ENCODE measurements around the gene MYCL. TPM values are rescaled to one million over a fixed set of nuclear protein-coding genes. Genes with fewer than 3 reads are reported as not detected.

MYCL gene, protein sequence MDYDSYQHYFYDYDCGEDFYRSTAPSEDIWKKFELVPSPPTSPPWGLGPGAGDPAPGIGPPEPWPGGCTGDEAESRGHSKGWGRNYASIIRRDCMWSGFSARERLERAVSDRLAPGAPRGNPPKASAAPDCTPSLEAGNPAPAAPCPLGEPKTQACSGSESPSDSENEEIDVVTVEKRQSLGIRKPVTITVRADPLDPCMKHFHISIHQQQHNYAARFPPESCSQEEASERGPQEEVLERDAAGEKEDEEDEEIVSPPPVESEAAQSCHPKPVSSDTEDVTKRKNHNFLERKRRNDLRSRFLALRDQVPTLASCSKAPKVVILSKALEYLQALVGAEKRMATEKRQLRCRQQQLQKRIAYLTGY
- polyA plus RNA-seq, result 10 to 100 TPM in 1 of 3 donors, under 1 TPM in 1, not detected in 1; 0.33 to 14.7 TPM

DNA sequence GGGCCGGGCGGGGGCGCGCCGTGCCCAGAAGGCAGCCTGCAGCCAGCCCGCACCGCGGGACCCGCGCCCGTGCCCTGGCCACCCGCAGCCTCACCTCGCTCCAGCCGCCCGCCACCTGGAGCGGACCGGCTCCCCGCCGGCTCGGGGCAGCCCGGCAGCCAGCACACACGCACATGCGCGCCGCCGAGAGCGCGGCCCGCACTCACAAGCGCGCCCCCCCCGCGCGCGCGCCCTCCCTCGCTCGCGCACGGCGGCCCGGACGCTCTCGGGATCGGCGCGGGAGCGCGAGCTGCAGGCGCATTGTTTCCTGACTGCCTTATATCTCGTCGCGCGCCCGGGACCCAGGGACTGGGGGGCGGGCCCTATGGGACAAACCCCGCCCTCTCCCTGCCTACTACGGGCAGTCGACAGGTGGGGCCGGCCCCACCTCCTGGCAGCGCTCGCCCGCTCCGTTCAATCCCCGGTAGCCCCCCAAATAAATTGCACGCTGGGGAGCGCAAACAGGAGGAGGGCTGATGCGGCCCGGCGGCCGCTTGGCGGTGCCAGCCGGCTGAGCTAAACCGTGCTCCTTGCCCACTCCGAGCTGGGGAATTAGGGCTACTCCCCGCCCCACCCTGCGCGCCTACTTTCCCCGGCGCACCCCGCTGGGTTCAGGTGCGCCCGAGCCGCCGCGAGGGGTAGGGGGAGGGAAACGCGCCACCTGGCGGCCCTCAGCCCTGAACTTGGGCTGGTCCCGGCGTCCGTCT is at the start of gene MYCL:
TSS of gene MYCL (minus strand) at position 204 of the 746 bp plus-strand sequence. CDS start 483 bp downstream, outside the sequence.
- WGBS, 3 donors, result 0 to 1% (median 0%) methylated on average over 68 to 92 of the region's 92 CpGs
- H3K27ac ChIP-seq (ENCODE audit: low read depth, low read length), result no peak within 1 kb of the TSS

DNA sequence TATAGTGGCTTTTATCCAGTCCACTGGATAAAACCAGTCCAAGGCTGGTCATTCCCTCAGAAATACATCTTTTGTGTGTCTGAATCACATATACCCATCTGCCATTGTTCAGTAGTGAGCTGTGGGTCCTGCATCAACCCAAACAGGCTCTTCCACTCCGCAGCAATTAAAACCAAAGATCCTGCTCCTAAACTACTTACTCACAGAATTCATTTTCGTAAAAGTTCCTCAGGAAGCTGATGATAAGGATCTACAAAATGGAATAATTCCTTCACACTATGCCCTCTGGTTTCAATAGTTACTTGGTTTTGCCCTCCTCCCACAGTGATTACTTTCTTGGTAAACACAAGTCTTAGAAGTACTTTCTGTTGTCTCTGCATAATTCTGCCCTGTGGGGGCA is 48.2 kb upstream of the MYCL start:
- WGBS, 3 donors, result 80 to 88% (median 87%) methylated on average over 2 of the region's 2 CpGs
- no peak overlapping the region for H3K27ac ChIP-seq (ENCODE audit: low read depth, low read length)

DNA sequence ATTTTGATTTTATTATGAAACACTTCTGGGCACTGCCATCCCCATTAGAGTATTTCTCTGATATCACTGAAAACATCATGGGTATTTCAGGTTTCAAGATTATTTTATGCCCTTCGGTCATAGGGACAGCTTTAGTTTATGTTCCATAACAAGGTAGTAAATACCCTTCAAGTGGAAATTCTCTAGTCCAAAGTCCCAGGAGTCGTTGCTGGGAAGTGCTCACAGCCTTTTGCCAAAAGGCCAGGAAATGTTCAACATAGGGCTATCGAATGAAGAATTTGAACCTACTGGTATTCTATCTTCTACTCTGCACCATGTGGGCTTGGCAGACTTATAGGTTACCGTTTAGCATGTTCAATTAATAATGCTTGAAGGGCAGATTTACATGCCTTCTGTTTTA is 45.5 kb upstream of the MYCL start:
- WGBS, 3 donors, result 68 to 80% (median 76%) methylated on average over 4 of the region's 4 CpGs
- no peak overlapping the region for H3K27ac ChIP-seq (ENCODE audit: low read depth, low read length)

DNA sequence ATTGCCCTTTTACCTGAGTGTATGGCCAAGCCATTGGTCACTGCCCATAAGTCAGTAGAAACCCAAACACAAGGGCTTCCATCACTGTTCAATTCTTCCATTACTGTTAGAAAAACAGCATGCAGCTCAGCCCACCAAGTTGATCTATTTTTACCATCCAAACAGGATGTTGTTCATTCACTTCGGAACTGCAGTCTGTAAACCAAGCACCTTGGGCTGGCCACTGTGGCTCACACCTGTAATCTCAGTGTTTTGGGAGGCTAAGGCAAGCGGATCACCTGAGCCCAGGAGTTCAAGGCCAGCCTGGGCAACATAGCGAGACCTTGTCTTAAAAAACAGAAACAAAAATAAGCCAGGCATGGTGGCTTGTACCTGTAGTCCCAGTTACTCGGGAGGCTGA is 44.5 kb upstream of the MYCL start:
- WGBS, 3 donors, result 78 to 82% (median 79%) methylated on average over 4 of the region's 4 CpGs
- no peak overlapping the region for H3K27ac ChIP-seq (ENCODE audit: low read depth, low read length)

DNA sequence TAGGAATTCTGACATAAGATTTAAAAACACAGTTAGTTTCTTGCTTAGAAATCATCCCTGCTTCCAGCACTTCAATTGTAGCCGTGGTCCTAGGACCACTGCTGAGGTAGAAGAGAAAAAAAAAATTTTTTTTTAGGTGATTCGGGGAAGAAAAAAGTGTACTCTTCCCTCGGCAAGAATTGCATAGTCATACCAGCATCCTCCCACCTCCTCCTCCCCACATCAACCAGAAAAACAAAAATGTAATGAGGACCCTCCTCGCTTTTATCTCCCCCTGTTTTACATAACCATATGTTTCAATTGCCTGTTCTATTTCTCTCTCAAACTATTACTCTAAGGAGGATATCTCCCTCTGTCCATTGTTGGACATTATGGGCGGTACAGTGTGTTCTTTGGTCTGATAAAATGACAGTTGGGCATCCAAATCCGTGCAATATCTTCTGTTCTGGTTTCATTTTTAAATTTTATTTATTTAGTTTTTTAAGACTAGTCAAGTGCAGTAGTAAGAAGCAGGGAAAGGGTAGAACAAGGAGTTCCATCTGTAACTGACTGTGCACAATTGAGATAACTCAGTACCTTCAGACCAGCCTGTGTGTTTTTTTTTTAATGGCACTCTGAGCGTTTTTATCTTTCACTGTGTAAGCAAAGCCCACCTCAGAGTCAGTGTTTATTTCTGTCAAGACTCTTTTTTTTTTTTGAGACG is 42.8 kb upstream of the MYCL start:
- WGBS, 3 donors, result 40 to 52% (median 50%) methylated on average over 8 of the region's 8 CpGs
- no peak overlapping the region for H3K27ac ChIP-seq (ENCODE audit: low read depth, low read length)

DNA sequence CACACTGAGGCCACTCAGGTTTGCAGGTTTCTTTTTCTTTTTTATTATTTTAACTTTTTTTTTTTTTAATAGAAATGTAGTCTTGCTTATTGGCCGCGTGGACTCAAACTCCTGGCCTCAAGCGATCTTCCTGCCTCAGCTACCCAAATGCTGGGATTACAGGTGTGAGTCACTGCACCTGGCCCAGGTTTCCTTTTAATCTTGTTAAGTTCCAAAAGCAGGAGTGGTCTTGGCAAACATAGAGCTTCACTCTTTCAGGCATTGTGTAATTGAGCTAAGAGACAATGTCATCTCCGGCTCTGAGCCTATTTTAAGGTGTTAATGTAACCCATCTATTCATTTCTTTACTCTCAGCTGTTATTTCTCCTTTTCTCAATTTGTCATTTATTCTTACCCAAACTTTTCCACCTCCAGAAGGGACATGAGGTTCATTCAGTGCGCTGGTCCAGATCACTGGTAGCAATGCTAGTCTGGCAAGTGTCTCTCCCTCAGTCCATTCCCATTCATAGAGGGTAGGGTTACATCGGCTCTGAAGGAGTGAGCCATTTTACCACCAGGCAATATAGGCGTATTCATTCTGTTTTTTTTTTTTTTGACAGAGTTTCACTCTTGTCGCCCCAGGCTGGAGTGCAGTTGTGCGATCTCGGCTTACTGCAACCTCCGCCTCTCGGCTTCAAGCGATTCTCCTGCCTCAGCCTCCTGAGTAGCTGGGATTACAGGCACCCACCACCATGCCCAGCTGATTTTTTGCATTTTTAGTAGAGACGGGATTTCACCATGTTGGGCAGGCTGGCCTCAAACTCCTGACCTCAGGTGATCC is 42.0 kb upstream of the MYCL start:
- 87 to 91% (median 90%) methylated on average over 14 of the region's 14 CpGs for WGBS, 3 donors
- no peak overlapping the region for H3K27ac ChIP-seq (ENCODE audit: low read depth, low read length)

DNA sequence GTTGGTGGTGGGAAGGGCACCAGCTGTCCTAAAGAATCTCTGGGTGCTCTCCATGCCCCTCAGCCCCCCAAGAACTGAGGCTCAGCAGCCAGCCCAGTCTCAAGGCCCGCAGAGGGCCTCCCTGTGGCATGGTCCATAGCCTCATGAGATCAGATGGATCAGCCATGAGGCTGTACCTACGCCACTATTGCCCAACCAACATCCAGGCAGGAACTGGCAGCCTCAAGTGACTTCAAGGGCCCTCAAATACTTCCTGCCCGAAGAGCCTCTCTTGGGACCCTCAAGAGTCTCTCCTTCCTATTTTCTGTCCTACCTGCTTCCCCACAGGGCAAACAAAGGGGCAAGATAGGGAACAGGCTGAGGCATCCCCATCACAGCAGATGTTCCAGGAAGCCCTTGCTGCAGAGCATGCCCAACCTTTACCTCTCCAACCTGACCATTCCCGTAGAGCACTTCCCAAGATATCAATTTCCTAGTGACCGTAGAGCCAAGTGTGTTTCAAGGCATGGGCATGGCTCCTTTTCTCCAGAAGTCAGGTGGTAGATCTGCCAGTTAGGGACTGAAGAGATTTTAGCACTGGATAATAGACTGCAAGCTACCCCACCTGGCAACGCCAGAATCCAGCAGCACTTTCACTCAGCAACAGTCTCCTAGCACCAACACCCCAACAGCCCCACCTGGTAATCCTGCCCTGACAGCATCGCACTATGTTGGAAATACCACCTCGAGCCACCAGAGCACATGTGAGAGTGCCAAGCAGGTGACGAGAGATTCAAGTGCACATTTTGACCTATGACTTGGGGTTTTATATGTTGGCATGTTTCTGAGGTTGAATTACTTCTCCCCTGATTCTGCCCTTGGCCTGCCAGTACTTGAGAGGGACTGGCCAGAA is 39.5 kb upstream of the MYCL start:
- no peak overlapping the region for H3K27ac ChIP-seq (ENCODE audit: low read depth, low read length)
- WGBS, 3 donors, result 82 to 84% (median 84%) methylated on average over 9 of the region's 9 CpGs

DNA sequence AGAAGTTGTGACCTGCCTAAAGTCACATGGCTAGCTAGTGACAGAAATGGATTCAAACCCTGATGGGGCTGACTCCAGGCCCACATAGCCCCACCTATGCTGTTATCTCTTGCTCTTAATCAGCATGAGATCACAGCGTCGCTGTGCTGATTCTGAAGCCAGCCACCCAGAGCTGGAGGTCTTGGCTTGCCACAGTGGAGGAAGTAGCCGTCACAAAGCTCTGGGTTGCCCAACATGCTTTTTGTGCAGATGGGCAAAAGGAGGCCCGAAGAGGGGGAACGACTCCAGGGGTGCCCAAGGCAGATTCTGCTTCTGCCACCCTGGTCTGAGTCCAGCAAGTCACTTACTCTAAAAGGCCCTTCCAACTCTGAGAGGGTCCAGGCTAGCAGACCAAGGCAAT is 38.5 kb upstream of the MYCL start:
- no peak overlapping the region for H3K27ac ChIP-seq (ENCODE audit: low read depth, low read length)
- WGBS, 3 donors, result 37 to 64% (median 46%) methylated on average over 5 of the region's 5 CpGs

DNA sequence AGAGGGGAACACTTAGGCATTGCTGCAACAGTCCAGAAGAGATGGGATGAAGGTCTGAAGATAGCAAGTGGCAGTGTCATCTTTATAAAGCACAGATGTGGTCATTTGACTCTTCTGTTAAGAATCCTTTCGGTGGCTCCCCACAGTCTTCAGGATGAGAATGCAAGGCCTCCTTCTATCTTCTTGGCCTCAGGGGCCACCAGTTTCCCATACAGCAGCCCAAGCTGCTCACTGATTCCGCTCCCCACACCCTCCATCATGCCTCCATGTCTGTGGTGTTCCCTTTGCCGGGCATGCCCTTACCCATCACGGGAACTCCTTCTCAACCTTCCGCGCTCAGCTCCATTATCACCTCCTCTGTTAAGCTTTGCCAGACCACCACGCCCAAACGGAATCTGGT is 37.1 kb upstream of the MYCL start:
- 91 to 97% (median 96%) methylated on average over 8 of the region's 8 CpGs for WGBS, 3 donors
- no peak overlapping the region for H3K27ac ChIP-seq (ENCODE audit: low read depth, low read length)

DNA sequence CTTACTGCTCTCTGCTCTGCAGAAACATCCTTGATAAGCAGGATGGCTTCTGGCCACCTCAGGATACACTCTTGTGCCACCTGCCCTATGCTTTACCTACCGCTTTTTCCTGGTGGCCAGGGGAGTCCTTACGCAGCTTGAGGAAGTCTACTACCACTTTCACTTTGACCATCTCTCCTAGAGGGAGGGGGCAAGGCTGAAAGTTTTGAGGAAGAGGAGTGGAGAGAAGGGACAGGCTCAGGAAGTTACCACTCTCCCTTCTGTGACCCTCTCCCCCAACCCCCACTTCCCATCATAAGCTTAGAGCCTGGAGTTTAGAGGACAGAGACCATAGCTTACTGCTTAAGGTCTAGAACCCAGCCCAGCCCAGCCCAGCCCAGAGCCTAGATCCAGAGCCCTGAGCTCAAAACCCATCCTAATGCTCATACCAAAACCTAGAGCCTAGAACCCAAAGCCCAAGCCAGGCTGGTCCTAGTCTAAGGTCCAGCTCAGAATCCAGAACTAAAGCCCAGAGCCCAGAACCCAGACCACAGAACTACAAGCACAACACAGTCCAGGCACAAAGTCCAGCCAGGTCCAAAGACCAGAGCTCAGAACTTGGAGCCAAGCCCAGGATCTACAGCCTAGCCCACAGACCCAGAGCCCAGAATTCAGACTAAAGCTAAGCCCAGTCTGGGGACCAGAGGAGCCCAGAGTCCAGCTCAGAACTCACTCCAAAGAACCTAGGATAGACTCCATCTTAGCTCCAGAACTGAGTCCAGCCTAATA is 35.2 kb upstream of the MYCL start:
- WGBS, 3 donors, result 55 to 97% (median 59%) methylated on average over 2 of the region's 2 CpGs
- no peak overlapping the region for H3K27ac ChIP-seq (ENCODE audit: low read depth, low read length)

DNA sequence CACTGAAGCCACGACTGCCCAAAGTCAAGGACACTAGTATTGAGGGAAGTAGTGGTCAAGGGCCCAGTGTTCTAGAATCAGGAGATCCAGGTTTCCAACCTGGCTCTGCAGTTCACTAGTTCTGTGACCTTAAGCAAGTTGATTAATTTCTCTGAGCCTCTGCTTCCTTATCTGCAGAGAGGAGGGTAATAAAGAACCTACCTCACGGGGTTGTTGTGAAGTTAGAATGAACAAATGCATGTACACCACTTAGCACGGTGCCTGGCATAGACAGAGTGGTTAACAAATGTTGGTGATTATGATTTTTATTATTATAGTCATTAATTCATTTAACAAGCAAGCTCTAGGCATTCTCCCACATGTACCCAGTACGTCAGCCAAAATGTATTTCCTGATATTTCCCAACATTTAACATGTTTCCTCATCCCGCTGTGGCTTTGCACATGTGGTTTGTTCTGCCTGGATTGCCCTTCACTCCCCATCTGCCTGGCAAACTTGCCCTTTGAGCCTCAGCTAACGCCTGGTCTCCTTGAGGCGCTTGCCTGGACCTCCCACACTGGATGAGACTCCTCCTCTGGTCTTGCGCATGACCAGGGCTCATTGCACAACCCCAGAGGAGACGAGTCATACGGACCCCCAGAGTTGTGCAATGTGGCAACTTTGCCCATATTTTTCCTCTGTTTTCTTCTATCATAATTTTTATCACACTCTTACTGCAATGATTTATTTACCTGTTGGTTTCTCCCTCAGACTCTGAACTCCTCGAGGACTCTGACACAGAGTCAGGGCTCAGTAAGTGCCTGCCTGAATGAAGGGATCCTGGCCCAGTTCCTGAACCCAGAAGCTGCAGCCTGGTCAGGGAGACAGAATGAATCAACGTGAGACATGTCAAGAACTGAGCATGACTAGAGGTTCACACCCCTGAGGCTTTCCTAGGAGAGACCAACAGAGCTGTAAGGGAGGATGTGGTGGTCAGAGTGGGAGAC is 32.5 kb upstream of the MYCL start:
- no peak overlapping the region for H3K27ac ChIP-seq (ENCODE audit: low read depth, low read length)
- 19 to 28% (median 28%) methylated on average over 12 of the region's 12 CpGs for WGBS, 3 donors

DNA sequence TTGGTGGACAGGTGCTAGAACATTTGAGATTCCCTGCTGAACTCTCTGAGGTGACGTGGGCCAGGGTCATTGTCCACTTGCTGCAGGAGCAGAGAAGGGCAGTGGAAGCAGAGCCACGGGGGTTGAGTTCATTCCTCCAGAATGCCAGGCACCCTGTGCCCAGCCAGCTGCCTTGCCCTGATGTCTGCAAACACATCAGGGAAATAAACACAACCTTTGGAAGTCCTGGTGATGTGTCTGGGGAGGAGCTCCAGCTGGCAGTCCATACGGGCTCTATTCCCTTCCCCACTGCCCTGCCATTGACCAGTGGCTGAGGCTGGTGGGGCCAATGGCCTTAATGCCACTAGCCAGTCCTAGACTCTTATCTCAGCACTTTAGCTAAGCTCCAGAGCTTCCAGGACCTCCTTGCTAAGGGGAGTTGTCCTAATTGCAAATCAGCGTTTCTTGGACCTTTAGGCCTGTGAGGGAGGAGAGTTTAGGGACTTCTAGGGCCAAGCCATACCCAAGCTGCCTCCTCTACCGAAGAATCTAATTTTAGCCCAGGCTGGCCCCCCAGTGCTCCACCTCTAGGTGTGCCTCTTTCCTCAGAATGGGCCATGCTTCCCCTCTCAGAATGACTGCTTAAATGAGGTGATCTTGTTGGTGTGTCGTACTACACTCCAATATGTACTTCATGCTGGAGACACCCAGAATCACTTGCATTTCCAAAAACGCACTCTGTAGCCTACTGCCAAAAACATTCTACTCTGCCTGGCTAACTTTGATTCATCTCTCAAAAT is 27.3 kb upstream of the MYCL start:
- WGBS, 3 donors, result 69 to 74% (median 71%) methylated on average over 7 of the region's 7 CpGs
- H3K27ac ChIP-seq (ENCODE audit: low read depth, low read length), result no peak overlapping the region

DNA sequence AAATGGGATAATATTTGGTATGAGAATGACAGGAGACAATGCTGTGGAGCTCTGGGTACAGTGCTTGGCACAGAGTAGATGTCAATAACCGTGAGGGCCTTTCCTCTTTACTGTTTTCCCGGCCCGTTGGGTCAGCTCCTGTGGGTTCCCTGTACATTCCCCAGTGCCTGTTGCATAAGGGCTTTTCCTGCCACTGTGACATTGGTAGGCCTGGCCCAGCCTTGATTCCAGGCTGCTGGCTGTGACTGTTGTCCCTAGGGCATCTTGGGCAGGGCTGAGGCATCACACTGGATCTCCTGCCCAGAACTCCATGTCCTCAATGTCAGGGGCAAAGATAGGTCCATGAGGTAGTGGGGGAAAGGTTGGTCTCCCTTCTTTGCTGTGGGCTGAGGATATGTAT is 25.8 kb upstream of the MYCL start:
- no peak overlapping the region for H3K27ac ChIP-seq (ENCODE audit: low read depth, low read length)
- 49 to 73% (median 49%) methylated on average over 3 of the region's 3 CpGs for WGBS, 3 donors

DNA sequence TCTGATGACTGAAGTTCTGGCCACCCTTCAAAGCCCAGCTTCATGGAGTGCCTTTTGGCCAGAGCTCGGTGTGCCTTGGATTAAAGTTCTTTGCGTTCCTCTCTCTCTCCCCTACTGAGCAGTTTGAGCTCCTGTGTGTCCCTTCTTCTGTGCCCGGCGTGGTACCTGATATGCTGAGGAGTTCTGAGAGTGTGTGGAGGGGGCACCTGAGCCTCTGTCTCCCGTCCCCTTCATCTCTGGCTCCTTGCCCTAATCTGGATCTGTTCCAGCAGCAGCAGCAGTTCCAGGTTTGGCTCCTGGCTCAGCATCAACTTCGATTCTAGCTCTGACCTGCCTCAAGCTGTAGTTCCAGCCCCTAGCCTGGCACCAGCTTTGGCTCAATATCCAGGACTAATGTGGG is 25.1 kb upstream of the MYCL start:
- 42 to 64% (median 62%) methylated on average over 6 of the region's 6 CpGs for WGBS, 3 donors
- no peak overlapping the region for H3K27ac ChIP-seq (ENCODE audit: low read depth, low read length)

DNA sequence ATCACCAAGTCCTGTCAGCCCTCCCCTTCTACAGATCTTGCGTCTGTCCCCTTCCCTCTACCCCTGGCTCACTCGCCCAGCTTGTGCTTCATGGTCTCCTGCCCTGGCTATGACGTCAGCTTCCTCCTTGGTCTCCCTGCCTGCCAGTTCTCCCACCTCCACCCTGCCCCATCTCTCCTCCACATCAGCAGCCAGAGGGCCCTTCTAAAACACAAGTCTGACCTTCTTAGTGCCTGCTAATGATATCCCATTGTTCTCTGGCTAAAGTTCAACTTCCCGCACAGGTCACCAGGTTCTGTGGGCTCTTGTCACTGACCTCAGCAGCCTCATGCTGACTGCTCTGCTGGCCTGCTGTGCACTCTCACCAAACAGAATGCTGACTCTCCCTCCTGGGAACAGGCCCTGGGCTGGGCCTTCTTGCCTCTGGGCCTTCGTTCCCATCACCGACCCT is 24.7 kb upstream of the MYCL start:
- WGBS, 3 donors, result 48 to 64% (median 48%) methylated on average over 6 of the region's 6 CpGs
- H3K27ac ChIP-seq (ENCODE audit: low read depth, low read length), result no peak overlapping the region
